Testis (tissue), 2 donors: ENCODE results near the gene PTPRQ.

Experiments
- POLR2A ChIP-seq: fragments of 450-650 bp; IDR thresholded peaks from one replicate; pipeline ENCODE4 v1.6.1; 2017; ENCODE audit warnings: antibody characterized with exemption, mild to moderate bottlenecking, moderate library complexity
- TF ChIP-seq, protein P1 (sequence below), 3 experiments: fragments of 450-650 bp in 2 of 3; fragments of 200-600 bp in 1 of 3; sonication (generic) in 1 of 3; IDR thresholded peaks; one replicate each; pipeline ENCODE4 v1.5.1; 2016 to 2019; ENCODE audit warnings: antibody characterized with exemption in 3 of 3, mild to moderate bottlenecking in 2 of 3, moderate library complexity in 1 of 3

DNA sequence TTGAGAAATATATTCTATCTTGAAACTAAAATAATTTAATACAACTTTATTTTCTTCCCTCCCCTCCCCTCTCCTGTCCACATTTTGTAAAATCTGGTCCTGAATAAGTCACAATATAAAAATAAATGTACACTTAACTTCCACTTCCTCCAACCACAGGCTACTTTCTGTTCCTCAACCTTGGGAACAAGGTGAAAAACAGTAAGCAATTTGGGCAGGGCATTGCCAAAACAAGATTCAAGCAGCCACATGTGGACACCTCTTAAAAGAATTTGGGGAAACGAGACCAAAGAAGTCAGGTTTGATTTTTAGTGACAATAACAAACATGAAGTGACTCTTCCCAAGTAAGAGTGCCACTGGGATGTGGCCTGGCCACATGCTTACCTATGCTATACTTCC, 115.7 kb downstream of the PTPRQ start:
- TF ChIP-seq, protein P1, sequence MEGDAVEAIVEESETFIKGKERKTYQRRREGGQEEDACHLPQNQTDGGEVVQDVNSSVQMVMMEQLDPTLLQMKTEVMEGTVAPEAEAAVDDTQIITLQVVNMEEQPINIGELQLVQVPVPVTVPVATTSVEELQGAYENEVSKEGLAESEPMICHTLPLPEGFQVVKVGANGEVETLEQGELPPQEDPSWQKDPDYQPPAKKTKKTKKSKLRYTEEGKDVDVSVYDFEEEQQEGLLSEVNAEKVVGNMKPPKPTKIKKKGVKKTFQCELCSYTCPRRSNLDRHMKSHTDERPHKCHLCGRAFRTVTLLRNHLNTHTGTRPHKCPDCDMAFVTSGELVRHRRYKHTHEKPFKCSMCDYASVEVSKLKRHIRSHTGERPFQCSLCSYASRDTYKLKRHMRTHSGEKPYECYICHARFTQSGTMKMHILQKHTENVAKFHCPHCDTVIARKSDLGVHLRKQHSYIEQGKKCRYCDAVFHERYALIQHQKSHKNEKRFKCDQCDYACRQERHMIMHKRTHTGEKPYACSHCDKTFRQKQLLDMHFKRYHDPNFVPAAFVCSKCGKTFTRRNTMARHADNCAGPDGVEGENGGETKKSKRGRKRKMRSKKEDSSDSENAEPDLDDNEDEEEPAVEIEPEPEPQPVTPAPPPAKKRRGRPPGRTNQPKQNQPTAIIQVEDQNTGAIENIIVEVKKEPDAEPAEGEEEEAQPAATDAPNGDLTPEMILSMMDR (IDR thresholded peaks at IDR 0.05) = no peak
- TF ChIP-seq POLR2A = no peak
